ENCODE data around the gene ZSCAN12.

GRCh38 chr6:28395918-28396317, 3.6 kb downstream of the ZSCAN12 start:
- TF ChIP-seq CTCF (IDR thresholded peaks at IDR 0.05) = no peak
- TF ChIP-seq POLR2A (IDR thresholded peaks at IDR 0.05) = no peak

Measured in thyroid gland (tissue), 4 donors.